NB4 (cell line): ENCODE data around the gene MTR.
A peak's percentile ranks its signal among the peaks of the same experiment; 100 is the strongest.

Experiments used
- DNase-seq: peaks from one replicate; pipeline ENCODE4 v3.0.0; 2010; ENCODE audit warnings: low read depth
- H3K4me3 ChIP-seq: one replicate; pipeline ENCODE4 v1.5.1; 2011; ENCODE audit warnings: mild to moderate bottlenecking, low read depth, low read length, moderate library complexity
- CTCF ChIP-seq: IDR thresholded peaks from one replicate; pipeline ENCODE4 v1.5.1; 2012; ENCODE audit warnings: low read depth, low read length
- MAX ChIP-seq: IDR thresholded peaks from 2 replicates; pipeline ENCODE4 v1.6.1; 2011; ENCODE audit warnings: low read depth, low read length
- MYC ChIP-seq: IDR thresholded peaks from 2 replicates; pipeline ENCODE4 v1.6.1; 2011; ENCODE audit warnings: low read depth, low read length
- POLR2A ChIP-seq: IDR thresholded peaks from 2 replicates; pipeline ENCODE4 v1.6.1; 2011; ENCODE audit warnings: mild to moderate bottlenecking; ENCODE audit not compliant: insufficient read length; ENCODE audit errors: extremely low read depth

The MTR gene

GRCh38 chr1:236785477-236785876 is 9.6 kb upstream of the MTR start:
- TF ChIP-seq POLR2A (no peak), MAX (no peak), MYC (no peak), CTCF (no peak)
- no peak for DNase-seq
- H3K4me3 ChIP-seq, result no peak overlapping the region

- no peak for DNase-seq
- no peak overlapping the region for H3K4me3 ChIP-seq
- no peak for TF ChIP-seq CTCF
- TF ChIP-seq POLR2A, result no peak
- no peak for TF ChIP-seq MAX
- TF ChIP-seq MYC, result no peak
Measured at GRCh38 chr1:236786453-236786852, 8.6 kb upstream of the MTR start.

- no peak for DNase-seq
- no peak for TF ChIP-seq POLR2A
- no peak for TF ChIP-seq CTCF
- TF ChIP-seq MYC, result peak; percentile 67; the same call in 1 of the 2 replicates
- 0 out of 2 replicates have a peak, but pooled peaks have one; percentile 35 for TF ChIP-seq MAX
- H3K4me3 ChIP-seq, result peak overlapping the region; percentile 19
Measured at GRCh38 chr1:236794585-236795034, 482 bp upstream of the MTR start.

GRCh38 chr1:236795757-236796667 is 920 bp downstream of the MTR start:
- no peak for TF ChIP-seq CTCF
- no peak for TF ChIP-seq MYC
- no peak for TF ChIP-seq POLR2A
- no peak for TF ChIP-seq MAX
- peak; percentile 46 for DNase-seq
- peak overlapping the region; percentile 93 for H3K4me3 ChIP-seq

GRCh38 chr1:236799001-236799400 is 3.9 kb downstream of the MTR start:
- TF ChIP-seq MYC (no peak), CTCF (no peak), POLR2A (no peak), MAX (no peak)
- H3K4me3 ChIP-seq, result no peak overlapping the region
- no peak for DNase-seq
